ENCODE results near the gene SCAF1. TPM values are rescaled to one million over a fixed set of nuclear protein-coding genes. Genes with fewer than 3 reads are reported as not detected.

Gene SCAF1
- total and polyA plus RNA-seq, 2 of the 13 experiments (the other 11 are each of a cell fraction or from before 2014, with no cell fraction given): 3.3 to 6.1 TPM

- TF ChIP-seq ZNF691 (CRISPR knock-in tag; IDR thresholded peaks at IDR 0.05; ENCODE audit: borderline replicate concordance, low read depth): peak; percentile 71; the same call in 1 of the 2 replicates
- peak; percentile 57; the same call in 1 of the 2 replicates for TF ChIP-seq ZNF740 (CRISPR knock-in tag; IDR thresholded peaks at IDR 0.05)
- TF ChIP-seq GABPA (IDR thresholded peaks at IDR 0.05; ENCODE audit: low read depth, low read length): no peak
- 0 out of 2 replicates have a peak, but pooled peaks have one; percentile 41 for TF ChIP-seq GABPA (CRISPR knock-in tag; IDR thresholded peaks at IDR 0.05; ENCODE audit: low read depth)
- peak; percentile 71; the same call in 1 of the 2 replicates for TF ChIP-seq ZNF235 (CRISPR knock-in tag; IDR thresholded peaks at IDR 0.05; ENCODE audit: borderline replicate concordance)
- peak; percentile 82 for TF ChIP-seq ZNF501 (CRISPR knock-in tag; IDR thresholded peaks at IDR 0.05)
- peak; percentile 62 for TF ChIP-seq TEAD3 (CRISPR knock-in tag; optimal IDR thresholded peaks at IDR 0.05; ENCODE audit: borderline replicate concordance)
- TF ChIP-seq ZBTB7B (CRISPR knock-in tag; IDR thresholded peaks at IDR 0.05): peak; percentile 93
- peak; percentile 55; the same call in 1 of the 2 replicates for TF ChIP-seq KAT7 (CRISPR knock-in tag; IDR thresholded peaks at IDR 0.05; ENCODE audit: borderline replicate concordance)
- no peak for TF ChIP-seq ZNF83 (CRISPR knock-in tag; IDR thresholded peaks at IDR 0.05; ENCODE audit: borderline replicate concordance)
- TF ChIP-seq ATAD3A (CRISPR knock-in tag; IDR thresholded peaks at IDR 0.05): no peak
- TF ChIP-seq ZNF784 (CRISPR knock-in tag; IDR thresholded peaks at IDR 0.05; ENCODE audit: borderline replicate concordance): peak; percentile 92; the same call in 1 of the 2 replicates
- TF ChIP-seq ETV5 (CRISPR knock-in tag; IDR thresholded peaks at IDR 0.05; ENCODE audit: borderline replicate concordance): peak; percentile 50; the same call in 1 of the 2 replicates
- TF ChIP-seq ZNF580 (CRISPR knock-in tag; IDR thresholded peaks at IDR 0.05; ENCODE audit: borderline replicate concordance, low read depth): peak; percentile 77; the same call in 1 of the 2 replicates
- no peak for TF ChIP-seq NAIF1 (CRISPR knock-in tag; IDR thresholded peaks at IDR 0.05; ENCODE audit: borderline replicate concordance)
- TF ChIP-seq ZNF329 (CRISPR knock-in tag; IDR thresholded peaks at IDR 0.05; ENCODE audit: low read depth): no peak
- TF ChIP-seq MAZ (IDR thresholded peaks at IDR 0.05; ENCODE audit: borderline replicate concordance, low read depth, low read length): peak; percentile 88; the same call in 1 of the 2 replicates
- TF ChIP-seq MAZ (CRISPR knock-in tag; IDR thresholded peaks at IDR 0.05; ENCODE audit: low read depth): peak; percentile 82
- TF ChIP-seq THRA (CRISPR knock-in tag; IDR thresholded peaks at IDR 0.05; ENCODE audit: borderline replicate concordance): peak; percentile 67; the same call in 1 of the 2 replicates
- no peak for TF ChIP-seq LBX2 (CRISPR knock-in tag; IDR thresholded peaks at IDR 0.05; ENCODE audit: borderline replicate concordance)
- peak; percentile 37 for TF ChIP-seq HNRNPLL (IDR thresholded peaks at IDR 0.05; ENCODE audit: low read depth, low read length, poor library complexity, severe bottlenecking)
- TF ChIP-seq DNMT3B (CRISPR knock-in tag; conservative IDR thresholded peaks at IDR 0.05): no peak
These were observed 30.3 kb downstream of the SCAF1 start (continued) for GRCh38 chr19:49672131-49672919.

Measured in HepG2 (cell line).